Measurements from ENCODE around the gene IGLL1.
"Not testable (repeated sequence)": the region's sequence is repeated elsewhere in the genome, so short reads cannot be mapped to it uniquely, and the experiment has no call there.

The IGLL1 gene

GRCh38 chr22:23539135-23539838, 40.8 kb downstream of the IGLL1 start:
- peak; percentile 82 for DNase-seq

- not testable (repeated sequence) for DNase-seq
These were observed 41.4 kb downstream of the IGLL1 start for GRCh38 chr22:23538696-23539030.

- not testable (repeated sequence) for DNase-seq
These were observed 42.0 kb downstream of the IGLL1 start for GRCh38 chr22:23537830-23538695.

DNA sequence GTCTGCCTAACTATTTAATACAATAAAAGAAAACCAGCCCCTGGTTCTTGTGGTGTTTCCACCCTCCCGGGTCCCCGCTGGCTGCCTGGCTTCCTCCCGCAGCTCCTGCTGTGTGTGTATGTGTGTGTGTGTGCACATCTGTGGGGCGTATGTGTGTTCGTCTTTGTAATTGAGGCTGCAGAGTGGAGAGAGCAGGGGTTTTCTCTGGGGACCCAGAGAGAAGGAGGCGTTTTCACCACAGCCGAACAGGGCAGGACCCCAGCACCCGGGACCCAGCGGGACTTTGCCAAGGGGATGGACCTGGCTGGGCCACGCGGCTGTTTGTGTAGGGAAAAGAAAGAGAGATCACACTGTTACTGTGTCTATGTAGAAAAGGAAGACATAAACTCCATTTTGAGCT, 42.7 kb downstream of the IGLL1 start:
- DNase-seq = no peak

GRCh38 chr22:23536821-23537345, 43.2 kb downstream of the IGLL1 start:
- no peak for DNase-seq

DNA sequence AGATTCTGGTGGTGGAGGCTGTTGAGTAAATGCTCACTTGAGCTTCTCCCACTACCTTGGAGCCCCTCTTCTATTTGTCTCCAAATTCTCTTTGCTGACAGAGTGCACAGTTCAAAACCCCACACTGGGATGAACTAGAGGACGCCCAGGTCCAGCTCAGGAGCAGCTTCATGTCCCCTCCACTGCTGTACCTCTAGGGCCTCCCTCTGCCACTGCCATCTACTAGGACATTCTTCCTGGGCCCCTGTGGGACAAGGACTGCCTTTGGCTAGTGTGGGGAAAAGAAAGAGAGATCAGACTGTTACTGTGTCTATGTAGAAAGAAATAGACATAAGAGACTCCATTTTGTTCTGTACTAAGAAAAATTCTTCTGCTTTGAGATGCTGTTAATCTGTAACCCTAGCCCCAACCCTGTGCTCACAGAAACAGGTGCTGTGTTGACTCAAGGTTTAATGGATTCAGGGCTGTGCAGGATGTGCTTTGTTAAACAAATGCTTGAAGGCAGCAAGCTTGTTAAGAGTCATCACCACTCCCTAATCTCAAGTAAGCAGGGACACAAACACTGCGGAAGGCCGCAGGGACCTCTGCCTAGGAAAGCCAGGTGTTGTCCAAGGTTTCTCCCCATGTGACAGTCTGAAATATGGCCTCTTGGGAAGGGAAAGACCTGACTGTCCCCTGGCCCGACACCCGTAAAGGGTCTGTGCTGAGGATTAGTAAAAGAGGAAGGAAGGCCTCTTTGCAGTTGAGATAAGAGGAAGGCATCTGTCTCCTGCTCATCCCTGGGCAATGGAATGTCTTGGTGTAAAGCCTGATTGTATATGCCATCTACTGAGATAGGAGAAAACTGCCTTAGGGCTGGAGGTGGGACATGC, 44.1 kb downstream of the IGLL1 start:
- DNase-seq = not testable (repeated sequence)

- peak; percentile 23 for DNase-seq
These were observed 45.0 kb downstream of the IGLL1 start for GRCh38 chr22:23534851-23535717.

DNA sequence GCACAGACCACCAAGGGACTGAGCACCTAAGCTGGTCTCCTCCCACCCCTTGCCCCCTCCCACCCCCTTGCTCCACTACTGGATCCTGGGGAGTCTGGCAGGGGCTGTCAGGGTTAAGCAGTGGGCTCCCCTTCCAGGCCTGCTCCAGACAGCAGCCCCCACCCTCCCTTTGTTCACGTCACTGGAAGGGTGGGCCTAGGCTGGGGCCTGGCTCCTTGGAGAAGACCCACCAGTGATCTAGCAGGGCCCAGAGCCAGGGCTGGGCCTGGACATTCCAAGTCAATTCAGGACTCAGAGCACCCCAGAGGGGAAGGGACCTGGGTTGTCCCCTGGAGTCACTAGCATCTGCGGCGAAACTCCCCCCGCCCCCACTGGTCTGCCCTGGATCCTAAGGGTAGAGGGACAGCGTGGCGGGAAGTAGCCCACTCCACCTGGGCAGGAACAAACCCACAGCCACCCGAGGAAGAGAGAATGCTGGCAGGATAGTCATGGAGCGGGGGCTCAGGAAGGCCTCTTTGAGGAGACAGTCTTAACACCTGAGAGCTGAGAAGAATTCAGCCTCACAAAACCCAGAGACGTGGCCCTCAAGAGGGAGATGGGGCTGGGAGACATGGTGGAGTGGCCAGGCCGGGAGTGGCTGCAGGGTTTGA, 45.8 kb downstream of the IGLL1 start:
- DNase-seq = no peak

GRCh38 chr22:23533771-23534191, 46.3 kb downstream of the IGLL1 start:
- no peak for DNase-seq

- DNase-seq = no peak
These were observed 46.7 kb downstream of the IGLL1 start for GRCh38 chr22:23533328-23533762.

DNA sequence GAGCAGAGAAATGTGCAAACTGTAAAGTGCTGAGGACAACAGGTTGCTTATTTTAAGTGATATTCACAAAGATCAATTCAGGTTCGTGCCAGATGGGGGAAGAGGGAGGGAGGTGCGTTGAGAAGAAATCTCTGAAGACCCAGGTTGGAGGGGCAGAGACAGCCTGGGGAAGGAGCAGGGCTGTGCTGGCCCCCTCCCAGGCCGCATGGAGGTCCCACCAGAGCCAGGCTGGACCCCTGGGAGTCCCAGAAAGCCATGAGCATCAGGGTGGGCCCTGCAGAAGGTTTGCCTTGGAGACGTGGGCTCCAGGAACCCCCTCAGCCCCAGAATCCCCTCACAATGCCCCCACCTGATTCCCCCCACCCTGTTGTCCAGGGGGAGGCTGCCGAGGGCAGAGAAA, 47.4 kb downstream of the IGLL1 start:
- DNase-seq = no peak

DNA sequence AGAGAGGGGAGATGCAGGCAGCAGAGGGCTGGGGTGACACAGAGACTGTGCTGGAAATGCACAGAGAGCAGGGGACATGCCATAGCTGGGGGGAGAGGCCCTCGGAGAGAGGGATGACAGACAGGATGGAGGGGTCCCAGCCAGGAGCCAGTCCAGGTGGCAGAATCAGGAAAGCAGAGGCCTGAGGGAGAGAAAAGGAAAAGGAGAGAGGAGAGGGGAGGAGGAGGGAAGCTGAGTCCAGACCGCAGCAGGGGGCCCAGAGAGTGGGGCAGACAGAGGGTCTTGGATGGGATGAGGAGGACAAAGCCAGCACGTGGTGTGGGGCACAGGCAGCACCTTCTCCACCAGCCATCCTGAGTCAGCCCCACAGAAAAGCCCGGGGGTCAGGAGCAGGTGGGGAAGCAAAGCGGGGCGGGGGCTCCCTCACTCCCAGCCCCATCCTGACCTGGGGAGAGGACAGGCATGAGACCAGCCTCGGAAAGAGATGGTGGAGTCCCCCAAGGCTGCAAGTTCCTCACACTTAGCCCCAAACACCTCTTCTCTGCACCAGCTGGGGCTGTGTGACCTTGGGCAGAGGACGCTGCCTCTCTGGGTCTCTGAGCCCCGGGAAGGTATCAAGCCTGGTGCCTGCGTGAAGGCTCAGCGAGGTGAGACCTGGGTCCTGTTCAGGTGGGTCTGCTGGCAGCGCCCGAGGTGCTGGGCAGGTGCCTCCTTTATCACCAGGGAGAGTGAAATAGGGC, 48.0 kb downstream of the IGLL1 start:
- no peak for DNase-seq

- no peak for DNase-seq
These were observed 48.7 kb downstream of the IGLL1 start for GRCh38 chr22:23531283-23531956.

- DNase-seq = no peak
These were observed 49.3 kb downstream of the IGLL1 start for GRCh38 chr22:23530766-23531282.

DNA sequence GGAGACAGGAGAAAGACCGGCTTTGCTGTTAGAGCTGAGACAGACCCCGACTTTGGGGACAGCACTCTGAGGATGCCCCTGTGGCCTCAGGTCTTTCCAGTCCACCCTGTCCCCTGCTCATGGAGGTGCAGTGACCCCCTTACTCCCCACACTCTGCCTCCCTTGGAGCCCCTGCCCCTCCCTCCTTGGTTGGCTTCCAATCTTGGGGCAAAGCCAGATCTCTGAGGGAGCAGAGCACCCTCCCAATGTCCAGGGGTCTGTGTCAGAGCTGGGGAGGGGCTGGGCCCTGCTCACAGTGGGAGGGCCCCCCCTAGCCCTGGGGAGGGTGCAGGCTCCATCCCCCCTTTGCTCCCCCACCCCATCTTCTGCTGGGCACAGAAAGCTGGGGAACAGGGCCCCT, 50.0 kb downstream of the IGLL1 start:
- DNase-seq = no peak

- DNase-seq = no peak
These were observed 50.7 kb downstream of the IGLL1 start for GRCh38 chr22:23529166-23530103.

GRCh38 chr22:23527971-23528740, 51.9 kb downstream of the IGLL1 start:
- DNase-seq = no peak
